ENCODE results near the gene NTM.

NTM gene

DNA sequence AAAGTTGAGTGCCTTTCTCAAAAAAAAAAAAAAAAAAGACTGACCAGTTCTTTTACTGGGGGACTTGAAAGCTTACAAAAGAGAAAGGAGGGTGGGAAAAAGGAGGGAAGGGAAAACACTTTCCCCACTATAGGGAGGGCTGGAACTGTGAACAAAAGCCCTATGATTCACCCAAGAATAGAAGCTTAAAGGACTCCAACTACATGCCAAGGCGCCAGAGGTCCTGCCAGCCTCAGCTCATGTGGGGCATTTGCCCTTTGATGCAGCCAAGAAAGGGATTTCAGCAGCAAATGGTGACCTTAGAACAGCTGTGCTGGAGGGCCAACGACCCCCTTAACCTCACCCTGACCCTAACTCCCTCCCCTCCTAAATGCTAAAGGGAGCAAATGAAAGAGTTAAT, 160.0 kb downstream of the NTM start (continued):
- no peak for TF ChIP-seq ZNF843 (tag by site-specific recombination; IDR thresholded peaks at IDR 0.05)
- TF ChIP-seq WT1 (tag by site-specific recombination; IDR thresholded peaks at IDR 0.05) = no peak
- TF ChIP-seq ATF2 (tag by site-specific recombination; IDR thresholded peaks at IDR 0.05; ENCODE audit: low read depth) = no peak
- TF ChIP-seq ZNF792 (tag by site-specific recombination; IDR thresholded peaks at IDR 0.05) = no peak
- TF ChIP-seq ZNF626 (tag by site-specific recombination; IDR thresholded peaks at IDR 0.05) = no peak
- TF ChIP-seq, protein P1, sequence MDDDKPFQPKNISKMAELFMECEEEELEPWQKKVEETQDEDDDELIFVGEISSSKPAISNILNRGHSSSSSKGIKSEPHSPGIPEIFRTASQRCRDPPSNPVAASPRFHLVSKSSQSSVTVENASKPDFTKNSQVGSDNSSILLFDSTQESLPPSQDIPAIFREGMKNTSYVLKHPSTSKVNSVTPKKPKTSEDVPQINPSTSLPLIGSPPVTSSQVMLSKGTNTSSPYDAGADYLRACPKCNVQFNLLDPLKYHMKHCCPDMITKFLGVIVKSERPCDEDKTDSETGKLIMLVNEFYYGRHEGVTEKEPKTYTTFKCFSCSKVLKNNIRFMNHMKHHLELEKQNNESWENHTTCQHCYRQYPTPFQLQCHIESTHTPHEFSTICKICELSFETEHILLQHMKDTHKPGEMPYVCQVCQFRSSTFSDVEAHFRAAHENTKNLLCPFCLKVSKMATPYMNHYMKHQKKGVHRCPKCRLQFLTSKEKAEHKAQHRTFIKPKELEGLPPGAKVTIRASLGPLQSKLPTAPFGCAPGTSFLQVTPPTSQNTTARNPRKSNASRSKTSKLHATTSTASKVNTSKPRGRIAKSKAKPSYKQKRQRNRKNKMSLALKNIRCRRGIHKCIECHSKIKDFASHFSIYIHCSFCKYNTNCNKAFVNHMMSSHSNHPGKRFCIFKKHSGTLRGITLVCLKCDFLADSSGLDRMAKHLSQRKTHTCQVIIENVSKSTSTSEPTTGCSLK (tag by site-specific recombination; IDR thresholded peaks at IDR 0.05) = no peak
- no peak for TF ChIP-seq ZNF707 (tag by site-specific recombination; IDR thresholded peaks at IDR 0.05)
- no peak for TF ChIP-seq ZFP41 (tag by site-specific recombination; IDR thresholded peaks at IDR 0.05; ENCODE audit: borderline replicate concordance)

DNA sequence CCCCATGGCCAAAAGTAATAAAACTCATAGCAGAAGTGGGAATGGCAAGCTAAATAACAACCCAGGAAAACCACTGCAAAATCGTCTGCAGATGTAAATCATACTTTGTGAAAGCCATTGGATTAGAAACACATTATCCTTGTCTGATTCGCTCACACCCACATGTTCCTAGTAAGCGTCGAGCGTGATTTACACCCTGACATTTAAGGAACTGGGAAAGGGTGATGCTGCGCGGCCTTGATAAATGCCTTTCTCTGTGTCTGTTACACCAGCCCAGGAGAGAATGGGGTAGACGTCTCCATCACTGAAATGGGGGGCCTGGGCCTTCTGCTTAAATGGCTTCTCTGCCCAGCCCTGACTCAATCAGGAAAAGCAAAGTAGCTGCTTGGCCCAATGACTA, 162.7 kb downstream of the NTM start:
- no peaks in the 10 kb centered on the region for H3K9me3 ChIP-seq (ENCODE audit: control insufficient read depth, insufficient read depth, low read depth, low read length)
- no peaks in the 10 kb centered on the region for H3K4me1 ChIP-seq (ENCODE audit: control insufficient read depth, insufficient read depth, low read length)
- ChIA-PET CTCF (interaction anchor here (0.9 to 1.1 kb wide), 2 partner anchors 21 to 468 kb away, joined by 3 read pairs; no protein-coding TSS in a partner anchor), POLR2A (no interaction called here)
- no peaks in the 10 kb centered on the region for H3K36me3 ChIP-seq (ENCODE audit: control insufficient read depth in 2 of 2, insufficient read depth in 1 of 2, low read length in 2 of 2)
- no peak for TF ChIP-seq ZNF423 (tag by site-specific recombination; IDR thresholded peaks at IDR 0.05)
- TF ChIP-seq GFI1B (tag by site-specific recombination; IDR thresholded peaks at IDR 0.05) = no peak
- no peak for TF ChIP-seq TRIM28 (IDR thresholded peaks at IDR 0.05; ENCODE audit: borderline replicate concordance, low read length)
- TF ChIP-seq KLF8 (tag by site-specific recombination; IDR thresholded peaks at IDR 0.05) = no peak
- no peak for TF ChIP-seq ZNF335 (tag by site-specific recombination; conservative IDR thresholded peaks at IDR 0.05)
- TF ChIP-seq, protein P2, sequence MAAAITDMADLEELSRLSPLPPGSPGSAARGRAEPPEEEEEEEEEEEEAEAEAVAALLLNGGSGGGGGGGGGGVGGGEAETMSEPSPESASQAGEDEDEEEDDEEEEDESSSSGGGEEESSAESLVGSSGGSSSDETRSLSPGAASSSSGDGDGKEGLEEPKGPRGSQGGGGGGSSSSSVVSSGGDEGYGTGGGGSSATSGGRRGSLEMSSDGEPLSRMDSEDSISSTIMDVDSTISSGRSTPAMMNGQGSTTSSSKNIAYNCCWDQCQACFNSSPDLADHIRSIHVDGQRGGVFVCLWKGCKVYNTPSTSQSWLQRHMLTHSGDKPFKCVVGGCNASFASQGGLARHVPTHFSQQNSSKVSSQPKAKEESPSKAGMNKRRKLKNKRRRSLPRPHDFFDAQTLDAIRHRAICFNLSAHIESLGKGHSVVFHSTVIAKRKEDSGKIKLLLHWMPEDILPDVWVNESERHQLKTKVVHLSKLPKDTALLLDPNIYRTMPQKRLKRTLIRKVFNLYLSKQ (tag by site-specific recombination; IDR thresholded peaks at IDR 0.05; ENCODE audit: borderline replicate concordance) = no peak
- TF ChIP-seq ZNF211 (tag by site-specific recombination; IDR thresholded peaks at IDR 0.05; ENCODE audit: low read depth) = no peak
- TF ChIP-seq ZNF76 (tag by site-specific recombination; IDR thresholded peaks at IDR 0.05; ENCODE audit: borderline replicate concordance, low read depth) = no peak
- TF ChIP-seq BCL11B (tag by site-specific recombination; IDR thresholded peaks at IDR 0.05; ENCODE audit: low read depth) = no peak
- no peak for TF ChIP-seq ZNF133 (tag by site-specific recombination; IDR thresholded peaks at IDR 0.05)
- no peak for TF ChIP-seq HOXD13 (CRISPR knock-in tag; IDR thresholded peaks at IDR 0.05; ENCODE audit: borderline replicate concordance)
- TF ChIP-seq ZBTB6 (tag by site-specific recombination; IDR thresholded peaks at IDR 0.05) = no peak
- no peak overlapping the region for H3K4me3 ChIP-seq (ENCODE audit: low read depth, low read length)
- no peak overlapping the region for H3K27ac ChIP-seq (ENCODE audit: extremely low read depth, low read depth, low read length)

Measured in HEK293 (cell line).